ENCODE data around the gene RNASE4. TPM values are rescaled to one million over a fixed set of nuclear protein-coding genes. Genes with fewer than 3 reads are reported as not detected.
"Not testable (repeated sequence)": the region's sequence is repeated elsewhere in the genome, so short reads cannot be mapped to it uniquely, and the experiment has no call there.

The RNASE4 gene
- polyA plus RNA-seq, 1 donor (not counting 4 experiments of a cell fraction or from before 2014, with no cell fraction given): 5.5 TPM

- no peaks in the 10 kb centered on the region for H4K20me1 ChIP-seq (ENCODE audit: control insufficient read depth, extremely low read depth, insufficient read depth, low read length)
- peaks cover 3% of the 10 kb centered on the region for H3K27me3 ChIP-seq (ENCODE audit: control insufficient read depth, extremely low read depth, insufficient read depth, low read length)
- no peaks in the 10 kb centered on the region for H3K9me3 ChIP-seq (ENCODE audit: control insufficient read depth, low read depth, low read length)
- H3K79me2 ChIP-seq (ENCODE audit: control insufficient read depth, insufficient read depth, low read length): no peaks in the 10 kb centered on the region
- no peak overlapping the region for H3K27ac ChIP-seq (ENCODE audit: control insufficient read depth, insufficient read depth, low read length)
- H3K4me3 ChIP-seq (ENCODE audit: control insufficient read depth in 2 of 3, extremely low read depth in 1 of 3, insufficient read depth in 2 of 3, low read depth in 1 of 3, low read length in 3 of 3): no peak overlapping the region
- dilution Hi-C loops (cut with MboI; ENCODE audit: extremely low pct_ligation_motif_present, low sequenced_read_pairs): no loop called here
- no peak for FAIRE-seq
- H3K4me2 ChIP-seq (ENCODE audit: control insufficient read depth, extremely low read depth, insufficient read depth, low read depth, low read length): no peak overlapping the region
- no peak overlapping the region for H2AFZ ChIP-seq (ENCODE audit: control insufficient read depth, low read length)
- H3K9ac ChIP-seq (ENCODE audit: control insufficient read depth, extremely low read depth, insufficient read depth, low read length): no peak overlapping the region
- DNase-seq (ENCODE audit: low read depth, low spot score): no peak
- no peak for TF ChIP-seq EZH2 (IDR thresholded peaks at IDR 0.05; ENCODE audit: low read length)
- TF ChIP-seq, protein P1, sequence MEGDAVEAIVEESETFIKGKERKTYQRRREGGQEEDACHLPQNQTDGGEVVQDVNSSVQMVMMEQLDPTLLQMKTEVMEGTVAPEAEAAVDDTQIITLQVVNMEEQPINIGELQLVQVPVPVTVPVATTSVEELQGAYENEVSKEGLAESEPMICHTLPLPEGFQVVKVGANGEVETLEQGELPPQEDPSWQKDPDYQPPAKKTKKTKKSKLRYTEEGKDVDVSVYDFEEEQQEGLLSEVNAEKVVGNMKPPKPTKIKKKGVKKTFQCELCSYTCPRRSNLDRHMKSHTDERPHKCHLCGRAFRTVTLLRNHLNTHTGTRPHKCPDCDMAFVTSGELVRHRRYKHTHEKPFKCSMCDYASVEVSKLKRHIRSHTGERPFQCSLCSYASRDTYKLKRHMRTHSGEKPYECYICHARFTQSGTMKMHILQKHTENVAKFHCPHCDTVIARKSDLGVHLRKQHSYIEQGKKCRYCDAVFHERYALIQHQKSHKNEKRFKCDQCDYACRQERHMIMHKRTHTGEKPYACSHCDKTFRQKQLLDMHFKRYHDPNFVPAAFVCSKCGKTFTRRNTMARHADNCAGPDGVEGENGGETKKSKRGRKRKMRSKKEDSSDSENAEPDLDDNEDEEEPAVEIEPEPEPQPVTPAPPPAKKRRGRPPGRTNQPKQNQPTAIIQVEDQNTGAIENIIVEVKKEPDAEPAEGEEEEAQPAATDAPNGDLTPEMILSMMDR (optimal IDR thresholded peaks at IDR 0.05 in 1 of 3, IDR thresholded peaks at IDR 0.05 in 1 of 3, conservative IDR thresholded peaks at IDR 0.05 in 1 of 3; ENCODE audit: extremely low read depth in 1 of 3, insufficient read depth in 2 of 3, low read length in 3 of 3): no peak
- no peaks in the 10 kb centered on the region for H3K4me1 ChIP-seq (ENCODE audit: control insufficient read depth, extremely low read depth, insufficient read depth, low read length)
- H3K9me1 ChIP-seq (ENCODE audit: control insufficient read depth, extremely low read depth, insufficient read depth, low read length): no peaks in the 10 kb centered on the region
- H3K36me3 ChIP-seq (ENCODE audit: control insufficient read depth in 2 of 2, extremely low read depth in 1 of 2, insufficient read depth in 2 of 2, low read length in 2 of 2): no peaks in the 10 kb centered on the region
Measured at GRCh38 chr14:20722016-20722415, 37.7 kb downstream of the RNASE4 start.

GRCh38 chr14:20723488-20723887 is 39.1 kb downstream of the RNASE4 start:
- Histone ChIP-seq H3K4me3 (ENCODE audit: control insufficient read depth in 2 of 3, extremely low read depth in 1 of 3, insufficient read depth in 2 of 3, low read depth in 1 of 3, low read length in 3 of 3) (no peak overlapping the region), H3K79me2 (ENCODE audit: control insufficient read depth, insufficient read depth, low read length) (no peaks in the 10 kb centered on the region), H3K9me3 (ENCODE audit: control insufficient read depth, low read depth, low read length) (no peaks in the 10 kb centered on the region), H3K36me3 (ENCODE audit: control insufficient read depth in 2 of 2, extremely low read depth in 1 of 2, insufficient read depth in 2 of 2, low read length in 2 of 2) (no peaks in the 10 kb centered on the region), H3K27me3 (ENCODE audit: control insufficient read depth, extremely low read depth, insufficient read depth, low read length) (peaks cover 3% of the 10 kb centered on the region), H3K9ac (ENCODE audit: control insufficient read depth, extremely low read depth, insufficient read depth, low read length) (no peak overlapping the region), H3K9me1 (ENCODE audit: control insufficient read depth, extremely low read depth, insufficient read depth, low read length) (no peaks in the 10 kb centered on the region), H4K20me1 (ENCODE audit: control insufficient read depth, extremely low read depth, insufficient read depth, low read length) (no peaks in the 10 kb centered on the region), H2AFZ (ENCODE audit: control insufficient read depth, low read length) (no peak overlapping the region), H3K4me2 (ENCODE audit: control insufficient read depth, extremely low read depth, insufficient read depth, low read depth, low read length) (no peak overlapping the region), H3K4me1 (ENCODE audit: control insufficient read depth, extremely low read depth, insufficient read depth, low read length) (no peaks in the 10 kb centered on the region), H3K27ac (ENCODE audit: control insufficient read depth, insufficient read depth, low read length) (no peak overlapping the region)
- FAIRE-seq (no peak), DNase-seq (ENCODE audit: low read depth, low spot score) (no peak)
- TF ChIP-seq EZH2 (IDR thresholded peaks at IDR 0.05; ENCODE audit: low read length): no peak
- TF ChIP-seq, protein P1 (optimal IDR thresholded peaks at IDR 0.05 in 1 of 3, IDR thresholded peaks at IDR 0.05 in 1 of 3, conservative IDR thresholded peaks at IDR 0.05 in 1 of 3; ENCODE audit: extremely low read depth in 1 of 3, insufficient read depth in 2 of 3, low read length in 3 of 3): no peak
- dilution Hi-C loops (cut with MboI; ENCODE audit: extremely low pct_ligation_motif_present, low sequenced_read_pairs): no loop called here

DNA sequence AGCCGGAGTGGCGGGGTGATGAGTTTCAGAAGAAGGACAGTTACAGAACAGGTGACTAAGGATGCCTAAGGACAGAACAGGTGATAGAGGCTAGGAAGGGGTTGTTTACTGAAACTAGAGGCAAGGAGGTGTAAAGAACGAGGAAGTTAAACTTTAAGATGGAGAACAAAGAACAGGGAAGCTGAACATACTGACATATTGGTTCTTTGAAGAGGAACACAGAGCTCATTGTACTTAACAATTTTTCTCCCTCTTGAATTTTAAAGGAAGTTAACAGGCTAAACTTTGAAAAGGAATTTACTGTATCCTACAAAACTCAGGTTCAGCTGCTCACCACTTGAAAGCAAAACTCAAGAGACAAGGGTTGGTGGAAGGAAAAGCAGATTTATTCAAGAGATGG is 41.8 kb downstream of the RNASE4 start:
- DNase-seq (ENCODE audit: low read depth, low spot score); FAIRE-seq: not testable (repeated sequence)

More for the DNA sequence above, 41.8 kb downstream of the RNASE4 start:
- H3K4me1 ChIP-seq (ENCODE audit: control insufficient read depth, extremely low read depth, insufficient read depth, low read length); H3K9ac ChIP-seq (ENCODE audit: control insufficient read depth, extremely low read depth, insufficient read depth, low read length); H3K27ac ChIP-seq (ENCODE audit: control insufficient read depth, insufficient read depth, low read length); H3K9me1 ChIP-seq (ENCODE audit: control insufficient read depth, extremely low read depth, insufficient read depth, low read length); dilution Hi-C loops (cut with MboI; ENCODE audit: extremely low pct_ligation_motif_present, low sequenced_read_pairs); H3K27me3 ChIP-seq (ENCODE audit: control insufficient read depth, extremely low read depth, insufficient read depth, low read length); H3K4me3 ChIP-seq (ENCODE audit: control insufficient read depth in 2 of 3, extremely low read depth in 1 of 3, insufficient read depth in 2 of 3, low read depth in 1 of 3, low read length in 3 of 3); H3K9me3 ChIP-seq (ENCODE audit: control insufficient read depth, low read depth, low read length); H2AFZ ChIP-seq (ENCODE audit: control insufficient read depth, low read length); H3K4me2 ChIP-seq (ENCODE audit: control insufficient read depth, extremely low read depth, insufficient read depth, low read depth, low read length); H3K36me3 ChIP-seq (ENCODE audit: control insufficient read depth in 2 of 2, extremely low read depth in 1 of 2, insufficient read depth in 2 of 2, low read length in 2 of 2); H4K20me1 ChIP-seq (ENCODE audit: control insufficient read depth, extremely low read depth, insufficient read depth, low read length); H3K79me2 ChIP-seq (ENCODE audit: control insufficient read depth, insufficient read depth, low read length): not testable (repeated sequence)
